NB4 (cell line): ENCODE measurements around the gene CLEC12A.

ENCODE experiments used
- MYC ChIP-seq: IDR thresholded peaks from 2 replicates; pipeline ENCODE4 v1.6.1; 2011; ENCODE audit warnings: low read depth, low read length
- POLR2A ChIP-seq: IDR thresholded peaks from 2 replicates; pipeline ENCODE4 v1.6.1; 2011; ENCODE audit warnings: mild to moderate bottlenecking; ENCODE audit not compliant: insufficient read length; ENCODE audit errors: extremely low read depth
- TF ChIP-seq, protein P1 (sequence below): IDR thresholded peaks from one replicate; pipeline ENCODE4 v1.5.1; 2012; ENCODE audit warnings: low read depth, low read length
- TF ChIP-seq, protein P2 (sequence below): IDR thresholded peaks from 2 replicates; pipeline ENCODE4 v1.6.1; 2011; ENCODE audit warnings: low read depth, low read length

DNA sequence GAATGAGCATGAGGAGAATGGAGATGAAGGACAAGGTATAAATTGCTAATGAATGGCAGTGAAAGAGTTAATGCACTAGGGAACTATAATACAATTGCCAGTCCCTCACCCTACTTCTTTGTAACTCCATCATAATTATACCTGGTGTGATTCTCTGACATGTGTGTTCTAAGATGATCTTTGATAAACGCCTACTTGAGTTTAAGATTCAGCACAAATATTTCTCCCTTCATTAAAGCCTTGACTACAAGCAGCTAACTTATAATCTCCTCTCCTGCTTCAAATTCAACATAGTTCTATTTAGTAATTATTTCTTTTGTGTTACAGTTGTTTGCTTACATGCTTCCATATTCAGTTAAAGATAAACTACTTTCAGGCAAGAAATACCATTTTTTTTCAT lies 29.4 kb upstream of the CLEC12A start:
- TF ChIP-seq, protein P1, sequence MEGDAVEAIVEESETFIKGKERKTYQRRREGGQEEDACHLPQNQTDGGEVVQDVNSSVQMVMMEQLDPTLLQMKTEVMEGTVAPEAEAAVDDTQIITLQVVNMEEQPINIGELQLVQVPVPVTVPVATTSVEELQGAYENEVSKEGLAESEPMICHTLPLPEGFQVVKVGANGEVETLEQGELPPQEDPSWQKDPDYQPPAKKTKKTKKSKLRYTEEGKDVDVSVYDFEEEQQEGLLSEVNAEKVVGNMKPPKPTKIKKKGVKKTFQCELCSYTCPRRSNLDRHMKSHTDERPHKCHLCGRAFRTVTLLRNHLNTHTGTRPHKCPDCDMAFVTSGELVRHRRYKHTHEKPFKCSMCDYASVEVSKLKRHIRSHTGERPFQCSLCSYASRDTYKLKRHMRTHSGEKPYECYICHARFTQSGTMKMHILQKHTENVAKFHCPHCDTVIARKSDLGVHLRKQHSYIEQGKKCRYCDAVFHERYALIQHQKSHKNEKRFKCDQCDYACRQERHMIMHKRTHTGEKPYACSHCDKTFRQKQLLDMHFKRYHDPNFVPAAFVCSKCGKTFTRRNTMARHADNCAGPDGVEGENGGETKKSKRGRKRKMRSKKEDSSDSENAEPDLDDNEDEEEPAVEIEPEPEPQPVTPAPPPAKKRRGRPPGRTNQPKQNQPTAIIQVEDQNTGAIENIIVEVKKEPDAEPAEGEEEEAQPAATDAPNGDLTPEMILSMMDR = no peak
- TF ChIP-seq, protein P2, sequence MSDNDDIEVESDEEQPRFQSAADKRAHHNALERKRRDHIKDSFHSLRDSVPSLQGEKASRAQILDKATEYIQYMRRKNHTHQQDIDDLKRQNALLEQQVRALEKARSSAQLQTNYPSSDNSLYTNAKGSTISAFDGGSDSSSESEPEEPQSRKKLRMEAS = no peak
- no peak for TF ChIP-seq MYC
- TF ChIP-seq POLR2A = no peak
